GM12878 (cell line): ENCODE measurements around the gene CHAC1. TPM values are rescaled to one million over a fixed set of nuclear protein-coding genes. Genes with fewer than 3 reads are reported as not detected.

Source experiments
- ATAC-seq: fragments of 200-7000 bp; cut with Tn5 transposase; 3 replicates; pipeline ENCODE4 v1.9.1; 2020; ENCODE audit warnings: mild to moderate bottlenecking, moderate library complexity
- BruUV-seq: library from RNA; stranded (reverse); fragments of 400-500 nt; replicated peaks from 2 replicates; lab custom pipeline; 2021; lab: Mats Ljungman, UMichigan
- CTCF ChIA-PET: fragments of 300-600 bp; sonication (Branson Sonifier 250); formaldehyde crosslinking; extraction: SDS; loops from one replicate; lab custom pipeline; 2021; ENCODE audit warnings: inconsistent platforms; lab: Yijun Ruan, JAX
- POLR2A ChIA-PET: fragments of 350-600 bp; formaldehyde crosslinking; extraction: SDS; loops from one replicate; lab custom pipeline; 2021; ENCODE audit warnings: inconsistent platforms; lab: Charles Lee
- RAD21 ChIA-PET: fragments of 300-600 bp; sonication (Branson Sonifier 250); formaldehyde crosslinking; loops from one replicate; lab custom pipeline; 2023; ENCODE audit warnings: antibody characterized with exemption; ENCODE audit not compliant: unreplicated experiment; lab: Charles Lee
- SMC1A ChIA-PET: fragments of 300-600 bp; sonication (Branson Sonifier 250); formaldehyde crosslinking; loops from one replicate; lab custom pipeline; 2023; ENCODE audit not compliant: unreplicated experiment, uncharacterized antibody; lab: Charles Lee
- DNase-seq: peaks from one replicate; pipeline ENCODE4 v3.0.0-alpha.2; 2011; ENCODE audit warnings: low read depth, low spot score
- FAIRE-seq: peaks from 3 replicates; lab custom pipeline; 2011; peaks lifted over from hg19 to GRCh38; lab: Jason Lieb, UNC
- H2AFZ ChIP-seq: 2 replicates; pipeline ENCODE4 v1.6.0; 2011; ENCODE audit warnings: low read depth, low read length, control low read depth; ENCODE audit not compliant: control insufficient read depth
- H3K27ac ChIP-seq: 2 replicates; pipeline ENCODE4 v1.5.1; 2011; ENCODE audit warnings: control low read depth; ENCODE audit not compliant: control insufficient read depth, insufficient read depth
- H3K27me3 ChIP-seq, 2 experiments: replicated peaks in 1 of 2; 2 replicates each; pipeline versions ENCODE4 v1.6.0 to v1.6.1; 2011; ENCODE audit warnings: low read length in 1 of 2; ENCODE audit not compliant: control insufficient read depth in 2 of 2, insufficient read depth in 2 of 2
- H3K36me3 ChIP-seq, 2 experiments: 2 replicates each; pipeline ENCODE4 v1.5.1; 2011; ENCODE audit warnings: low read length in 1 of 2; ENCODE audit not compliant: control insufficient read depth in 2 of 2, insufficient read depth in 2 of 2
- H3K4me1 ChIP-seq: 2 replicates; pipeline ENCODE4 v1.6.1; 2011; ENCODE audit warnings: mild to moderate bottlenecking, low read length, moderate library complexity, mixed read lengths; ENCODE audit not compliant: control insufficient read depth, insufficient read depth
- H3K4me2 ChIP-seq: 2 replicates; pipeline ENCODE4 v1.6.0; 2011; ENCODE audit warnings: control low read depth; ENCODE audit not compliant: control insufficient read depth, insufficient read depth
- H3K4me3 ChIP-seq: fragments of 200-600 bp; sonication (generic); 2 replicates; pipeline ENCODE4 v1.5.1; 2016
- H3K79me2 ChIP-seq: 2 replicates; pipeline ENCODE4 v1.6.0; 2011; ENCODE audit warnings: low read length; ENCODE audit not compliant: control insufficient read depth, insufficient read depth
- H3K9ac ChIP-seq: 2 replicates; pipeline ENCODE4 v1.8.0; 2011; ENCODE audit warnings: low read length, control low read depth, mixed read lengths; ENCODE audit not compliant: control insufficient read depth, insufficient read depth
- H3K9me3 ChIP-seq: replicated peaks from 3 replicates; pipeline ENCODE4 v1.5.1; 2011; ENCODE audit warnings: mild to moderate bottlenecking, low read length; ENCODE audit not compliant: control insufficient read depth, insufficient read depth
- H4K20me1 ChIP-seq: 2 replicates; pipeline ENCODE4 v1.6.0; 2011; ENCODE audit not compliant: control insufficient read depth, insufficient read depth
- ATF3 ChIP-seq: IDR thresholded peaks from 2 replicates; pipeline ENCODE4 v1.6.1; 2011; ENCODE audit warnings: low read depth, mild to moderate bottlenecking, low read length, moderate library complexity, borderline replicate concordance; ENCODE audit errors: extremely low read depth
- BHLHE40 ChIP-seq, 2 experiments: fragments of 450-650 bp in 1 of 2; IDR thresholded peaks; 2 replicates each; pipeline ENCODE4 v1.6.1; 2011 to 2017; ENCODE audit warnings: low read depth in 2 of 2, borderline replicate concordance in 1 of 2, improper control_type of control experiment in 1 of 2, low read length in 1 of 2, mild to moderate bottlenecking in 1 of 2
- CBFB ChIP-seq: IDR thresholded peaks from 2 replicates; pipeline ENCODE4 v1.6.1; 2016; ENCODE audit warnings: antibody characterized with exemption, low read depth
- CHD1 ChIP-seq: IDR thresholded peaks from 2 replicates; pipeline ENCODE4 v1.6.1; 2012; ENCODE audit warnings: low read depth, low read length, improper control_type of control experiment
- ETV6 ChIP-seq, 2 experiments: fragments of 450-650 bp in 1 of 2; IDR thresholded peaks in 1 of 2; conservative IDR thresholded peaks in 1 of 2; 2 replicates each; pipeline ENCODE4 v1.6.1; 2014; ENCODE audit warnings: antibody characterized with exemption in 1 of 2, borderline replicate concordance in 1 of 2, low read depth in 1 of 2, mild to moderate bottlenecking in 1 of 2, moderate library complexity in 1 of 2
- FOS ChIP-seq: IDR thresholded peaks from 3 replicates; pipeline ENCODE4 v1.6.1; 2011; ENCODE audit warnings: borderline replicate concordance; ENCODE audit not compliant: insufficient read length; ENCODE audit errors: extremely low read depth
- IKZF2 ChIP-seq, 2 experiments: fragments of 450-650 bp; IDR thresholded peaks; 2 replicates each; pipeline ENCODE4 v1.6.1; 2017; ENCODE audit warnings: mild to moderate bottlenecking in 2 of 2, moderate library complexity in 2 of 2
- KDM1A ChIP-seq: fragments of 200-600 bp; sonication (generic); IDR thresholded peaks from 2 replicates; pipeline ENCODE4 v1.6.1; 2016; ENCODE audit warnings: borderline replicate concordance
- MTA3 ChIP-seq: IDR thresholded peaks from 2 replicates; pipeline ENCODE4 v1.6.1; 2012; ENCODE audit warnings: low read length, inconsistent platforms, borderline replicate concordance
- MYC ChIP-seq: IDR thresholded peaks from 2 replicates; pipeline ENCODE4 v1.6.1; 2011; ENCODE audit warnings: mild to moderate bottlenecking, low read length, moderate library complexity, inconsistent platforms; ENCODE audit not compliant: insufficient read depth, insufficient replicate concordance, insufficient read length, severe bottlenecking
- PAX5 ChIP-seq: IDR thresholded peaks from 2 replicates; pipeline ENCODE4 v1.6.1; 2011; ENCODE audit warnings: low read depth, low read length, borderline replicate concordance
- SIN3A ChIP-seq: IDR thresholded peaks from 2 replicates; pipeline ENCODE4 v1.6.1; 2012; ENCODE audit warnings: low read depth, low read length, improper control_type of control experiment
- SMARCA5 ChIP-seq: fragments of 450-650 bp; IDR thresholded peaks from 2 replicates; pipeline ENCODE4 v1.6.1; 2017; ENCODE audit warnings: mild to moderate bottlenecking
- TCF7 ChIP-seq: IDR thresholded peaks from 2 replicates; pipeline ENCODE4 v1.6.1; 2014; ENCODE audit warnings: antibody characterized with exemption, borderline replicate concordance
- ZNF24 ChIP-seq: fragments of 450-650 bp; IDR thresholded peaks from 2 replicates; pipeline ENCODE4 v1.6.1; 2017; ENCODE audit warnings: antibody characterized with exemption, mild to moderate bottlenecking
- whole genome bisulfite sequencing: methylation state at CpG from one replicate; pipeline ENCODE4 v1.1.6; 2016; ENCODE audit warnings: low lambda C conversion rate; ENCODE audit not compliant: insufficient replicate concordance, insufficient coverage; ENCODE audit errors: missing lambda C conversion rate; 5-methylcytosine and 5-hydroxymethylcytosine counted together
- in situ Hi-C: fragments of 300-500 bp; cut with MboI; formaldehyde crosslinking; loops from 9 replicates; pipeline ENCODE4 v1.14.3; 2018; ENCODE audit warnings: mixed read lengths
- intact Hi-C: fragments of 100-400 bp; cut with micrococcal nuclease; formaldehyde crosslinking; loops from one replicate; pipeline ENCODE4 v1.14.2; 2022; ENCODE audit not compliant: unreplicated experiment
- polyA plus RNA-seq, 11 experiments: library from polyadenylated mRNA; depleted of rRNA in 4 of 11; unstranded in 6 of 11; stranded (reverse) in 5 of 11; fragments of >200 nt; fragmentation: Nextera tagmentation in 4 of 11; fragmentation: Illumina TruSeq in 1 of 11; extraction: Ambion mirVana in 4 of 11; extraction: Trizol in 1 of 11; gene quantifications; 1 replicate in 1 of 11; 2 replicates in 10 of 11; pipeline versions ENCODE4 v1.2.1 to v1.2.3, GENCODE V29; 2011 to 2016; ENCODE audit warnings: inconsistent platforms in 2 of 11, missing spikeins in 2 of 11, low read depth in 1 of 11
- total RNA-seq, 4 experiments: library from RNA; depleted of rRNA in 3 of 4; stranded (reverse); fragments of >200 nt in 3 of 4; fragmentation: Illumina TruSeq in 1 of 4; extraction: Trizol in 1 of 4; gene quantifications; 2 replicates each; pipeline versions ENCODE4 v1.2.1 to v1.2.3, GENCODE V29; 2013 to 2021
- TF ChIP-seq, protein P1 (sequence below): fragments of 450-650 bp; formaldehyde crosslinking; IDR thresholded peaks from 2 replicates; pipeline ENCODE4 v1.4.0; 2020; ENCODE audit warnings: mild to moderate bottlenecking, moderate library complexity

CHAC1 gene
- total and polyA plus RNA-seq, 10 of the 15 experiments (the other 5 are each of a cell fraction or from before 2014, with no cell fraction given) = 0.37 to 5.9 (median 3.3) TPM

- TF ChIP-seq ATF3 (0 out of 2 replicates have a peak, but pooled peaks have one; percentile 3), SMARCA5 (no peak; the same call in 1 of the 2 replicates), TCF7 (no peak), PAX5 (no peak), CBFB (no peak), FOS (no peak), IKZF2 (IDR thresholded peaks at IDR 0.05) (0 out of 4 replicates have a peak, but pooled peaks of 1 of the 2 experiments have one; percentile 34), MTA3 (no peak), CHD1 (no peak), ZNF24 (no peak)
Observed at GRCh38 chr15:40930430-40931299, 22.6 kb upstream of the CHAC1 start (continued).

DNA sequence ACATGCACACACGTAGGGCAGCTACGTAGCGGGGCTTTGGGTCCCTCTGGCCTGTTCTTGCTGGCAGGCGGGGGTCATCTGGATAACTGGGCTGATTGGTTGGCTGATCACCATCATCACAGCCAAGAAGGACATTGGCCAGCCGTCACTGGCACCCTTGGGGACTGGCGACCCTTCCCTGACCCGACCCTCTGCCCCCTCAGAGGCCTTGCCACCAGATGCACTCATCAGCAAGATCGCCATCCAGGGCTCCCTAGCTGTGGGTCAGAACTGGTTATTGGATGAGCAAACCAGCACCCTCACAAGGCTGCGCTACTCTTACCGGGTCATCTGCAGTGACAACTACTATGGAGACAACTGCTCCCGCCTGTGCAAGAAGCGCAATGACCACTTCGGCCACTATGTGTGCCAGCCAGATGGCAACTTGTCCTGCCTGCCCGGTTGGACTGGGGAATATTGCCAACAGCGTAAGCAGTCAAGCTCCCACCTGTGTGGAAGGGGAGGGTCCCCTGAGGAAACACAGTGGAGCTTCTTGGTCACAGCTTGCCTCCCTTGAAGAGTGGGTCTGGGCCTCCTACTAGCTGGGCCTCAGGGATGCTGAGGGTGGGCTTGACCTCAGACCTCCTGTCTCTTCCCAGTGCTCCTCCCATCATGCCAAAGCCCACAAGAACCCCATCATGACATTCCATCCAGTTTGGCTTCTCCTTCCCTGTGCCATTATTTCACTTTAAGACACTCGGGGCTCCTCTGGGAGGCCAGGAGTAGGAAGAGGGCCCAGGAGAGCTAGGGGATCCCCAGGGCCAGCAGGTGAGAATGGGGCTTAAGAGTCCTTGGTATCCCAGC is 21.8 kb upstream of the CHAC1 start:
- BruUV-seq = no TSS peak
- Histone ChIP-seq H3K4me2 (no peak overlapping the region), H4K20me1 (no peaks in the 10 kb centered on the region), H3K27me3 (peaks cover 16 to 19% of the 10 kb centered on the region in 2 experiments; a peak in 3 of 4 replicates), H3K4me1 (peaks cover 26% of the 10 kb centered on the region), H3K9ac (no peak overlapping the region), H3K27ac (no peak overlapping the region), H2AFZ (no peak overlapping the region), H3K4me3 (no peak overlapping the region), H3K36me3 (no peaks in the 10 kb centered on the region), H3K9me3 (no peaks in the 10 kb centered on the region), H3K79me2 (no peaks in the 10 kb centered on the region)
- WGBS = 69% methylated on average over 16 of the region's 16 CpGs
- ATAC-seq (no peak), DNase-seq (no peak), FAIRE-seq (no peak)
- in situ Hi-C loops = no loop called here
- RAD21 ChIA-PET = interaction anchor here (0.8 to 3.2 kb wide), 7 partner anchors 10 to 85 kb away, joined by 3 to 36 read pairs (median 4); partner anchors contain the start of gene CHAC1
- POLR2A ChIA-PET = interaction anchor here (1.8 kb wide), 1 partner anchor 8 kb away, joined by 11 read pairs; no protein-coding TSS in a partner anchor
- SMC1A ChIA-PET = interaction anchor here (0.8 to 4.6 kb wide), 5 partner anchors 9 to 254 kb away, joined by 3 to 28 read pairs (median 4); no protein-coding TSS in a partner anchor
- CTCF ChIA-PET = interaction anchor here (0.7 to 6.5 kb wide), 23 partner anchors 10 to 254 kb away, joined by 3 to 80 read pairs (median 5); partner anchors contain the start of gene CHAC1
- intact Hi-C loops = no loop called here
- TF ChIP-seq CBFB (no peak), MYC (no peak), ETV6 (conservative IDR thresholded peaks at IDR 0.05 in 1 of 2, IDR thresholded peaks at IDR 0.05 in 1 of 2; ENCODE audit: borderline replicate concordance in 1 of 2, low read depth in 1 of 2) (no peak), KDM1A (no peak), BHLHE40 (IDR thresholded peaks at IDR 0.05; ENCODE audit: borderline replicate concordance in 1 of 2, low read depth in 2 of 2, low read length in 1 of 2) (no peak), SIN3A (no peak)
- TF ChIP-seq, protein P1, sequence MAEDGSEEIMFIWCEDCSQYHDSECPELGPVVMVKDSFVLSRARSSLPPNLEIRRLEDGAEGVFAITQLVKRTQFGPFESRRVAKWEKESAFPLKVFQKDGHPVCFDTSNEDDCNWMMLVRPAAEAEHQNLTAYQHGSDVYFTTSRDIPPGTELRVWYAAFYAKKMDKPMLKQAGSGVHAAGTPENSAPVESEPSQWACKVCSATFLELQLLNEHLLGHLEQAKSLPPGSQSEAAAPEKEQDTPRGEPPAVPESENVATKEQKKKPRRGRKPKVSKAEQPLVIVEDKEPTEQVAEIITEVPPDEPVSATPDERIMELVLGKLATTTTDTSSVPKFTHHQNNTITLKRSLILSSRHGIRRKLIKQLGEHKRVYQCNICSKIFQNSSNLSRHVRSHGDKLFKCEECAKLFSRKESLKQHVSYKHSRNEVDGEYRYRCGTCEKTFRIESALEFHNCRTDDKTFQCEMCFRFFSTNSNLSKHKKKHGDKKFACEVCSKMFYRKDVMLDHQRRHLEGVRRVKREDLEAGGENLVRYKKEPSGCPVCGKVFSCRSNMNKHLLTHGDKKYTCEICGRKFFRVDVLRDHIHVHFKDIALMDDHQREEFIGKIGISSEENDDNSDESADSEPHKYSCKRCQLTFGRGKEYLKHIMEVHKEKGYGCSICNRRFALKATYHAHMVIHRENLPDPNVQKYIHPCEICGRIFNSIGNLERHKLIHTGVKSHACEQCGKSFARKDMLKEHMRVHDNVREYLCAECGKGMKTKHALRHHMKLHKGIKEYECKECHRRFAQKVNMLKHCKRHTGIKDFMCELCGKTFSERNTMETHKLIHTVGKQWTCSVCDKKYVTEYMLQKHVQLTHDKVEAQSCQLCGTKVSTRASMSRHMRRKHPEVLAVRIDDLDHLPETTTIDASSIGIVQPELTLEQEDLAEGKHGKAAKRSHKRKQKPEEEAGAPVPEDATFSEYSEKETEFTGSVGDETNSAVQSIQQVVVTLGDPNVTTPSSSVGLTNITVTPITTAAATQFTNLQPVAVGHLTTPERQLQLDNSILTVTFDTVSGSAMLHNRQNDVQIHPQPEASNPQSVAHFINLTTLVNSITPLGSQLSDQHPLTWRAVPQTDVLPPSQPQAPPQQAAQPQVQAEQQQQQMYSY (CRISPR knock-in tag) = no peak
